HEK293 (cell line): ENCODE results near the gene CMTM5.

ENCODE experiments used
- ZBTB17 ChIP-seq: fragments of 450-650 bp; formaldehyde crosslinking; IDR thresholded peaks from 2 replicates; pipeline ENCODE4 v1.5.1; 2016; ENCODE audit warnings: missing biosample characterization, missing genetic modification characterization
- ZNF24 ChIP-seq: fragments of 450-650 bp; formaldehyde crosslinking; IDR thresholded peaks from 2 replicates; pipeline ENCODE4 v1.5.1; 2016; ENCODE audit warnings: missing biosample characterization, missing genetic modification characterization
- ZNF433 ChIP-seq: fragments of 450-650 bp; formaldehyde crosslinking; IDR thresholded peaks from 2 replicates; pipeline ENCODE4 v1.5.1; 2016; ENCODE audit warnings: missing biosample characterization, missing genetic modification characterization, low read depth
- ZNF792 ChIP-seq: fragments of 450-650 bp; formaldehyde crosslinking; IDR thresholded peaks from 2 replicates; pipeline ENCODE4 v1.5.1; 2016; ENCODE audit warnings: missing biosample characterization, missing genetic modification characterization
- TF ChIP-seq, protein P1 (sequence below): fragments of 450-650 bp; formaldehyde crosslinking; IDR thresholded peaks from 2 replicates; pipeline ENCODE4 v1.5.1; 2016; ENCODE audit warnings: missing biosample characterization, missing genetic modification characterization

GRCh38 chr14:23347406-23348296, 29.2 kb upstream of the CMTM5 start:
- TF ChIP-seq ZBTB17 (no peak), ZNF792 (tag by site-specific recombination) (no peak), ZNF24 (tag by site-specific recombination) (no peak), ZNF433 (no peak)
- TF ChIP-seq, protein P1, sequence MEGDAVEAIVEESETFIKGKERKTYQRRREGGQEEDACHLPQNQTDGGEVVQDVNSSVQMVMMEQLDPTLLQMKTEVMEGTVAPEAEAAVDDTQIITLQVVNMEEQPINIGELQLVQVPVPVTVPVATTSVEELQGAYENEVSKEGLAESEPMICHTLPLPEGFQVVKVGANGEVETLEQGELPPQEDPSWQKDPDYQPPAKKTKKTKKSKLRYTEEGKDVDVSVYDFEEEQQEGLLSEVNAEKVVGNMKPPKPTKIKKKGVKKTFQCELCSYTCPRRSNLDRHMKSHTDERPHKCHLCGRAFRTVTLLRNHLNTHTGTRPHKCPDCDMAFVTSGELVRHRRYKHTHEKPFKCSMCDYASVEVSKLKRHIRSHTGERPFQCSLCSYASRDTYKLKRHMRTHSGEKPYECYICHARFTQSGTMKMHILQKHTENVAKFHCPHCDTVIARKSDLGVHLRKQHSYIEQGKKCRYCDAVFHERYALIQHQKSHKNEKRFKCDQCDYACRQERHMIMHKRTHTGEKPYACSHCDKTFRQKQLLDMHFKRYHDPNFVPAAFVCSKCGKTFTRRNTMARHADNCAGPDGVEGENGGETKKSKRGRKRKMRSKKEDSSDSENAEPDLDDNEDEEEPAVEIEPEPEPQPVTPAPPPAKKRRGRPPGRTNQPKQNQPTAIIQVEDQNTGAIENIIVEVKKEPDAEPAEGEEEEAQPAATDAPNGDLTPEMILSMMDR (tag by site-specific recombination), result no peak
